ENCODE data around the gene MKX. TPM values are rescaled to one million over a fixed set of nuclear protein-coding genes. Genes with fewer than 3 reads are reported as not detected.
"Not testable (repeated sequence)": the region's sequence is repeated elsewhere in the genome, so short reads cannot be mapped to it uniquely, and the experiment has no call there.

MKX gene
- total RNA-seq, 4 donors from 2014 or later = 0.54 to 3.6 (median 0.90) TPM

DNA sequence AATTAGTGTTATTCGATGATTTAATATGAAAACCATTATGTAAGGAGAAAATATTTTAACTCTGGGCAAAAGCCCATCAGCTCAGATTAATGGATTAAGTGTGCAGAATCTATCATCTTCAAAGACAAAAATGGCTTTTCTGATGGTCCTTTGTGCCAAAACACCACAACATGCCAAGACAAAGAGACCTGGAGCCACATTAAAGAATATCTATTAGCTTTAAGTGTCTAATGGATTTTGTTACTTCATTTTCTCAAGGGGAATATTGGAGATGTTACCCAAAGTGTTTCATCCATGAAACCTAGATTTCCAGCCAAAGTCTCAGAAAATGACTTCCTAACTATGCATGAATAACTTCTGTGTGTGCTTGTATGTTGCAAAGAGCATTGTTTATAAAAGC lies 57.3 kb downstream of the MKX start:
- TF ChIP-seq, protein P1, sequence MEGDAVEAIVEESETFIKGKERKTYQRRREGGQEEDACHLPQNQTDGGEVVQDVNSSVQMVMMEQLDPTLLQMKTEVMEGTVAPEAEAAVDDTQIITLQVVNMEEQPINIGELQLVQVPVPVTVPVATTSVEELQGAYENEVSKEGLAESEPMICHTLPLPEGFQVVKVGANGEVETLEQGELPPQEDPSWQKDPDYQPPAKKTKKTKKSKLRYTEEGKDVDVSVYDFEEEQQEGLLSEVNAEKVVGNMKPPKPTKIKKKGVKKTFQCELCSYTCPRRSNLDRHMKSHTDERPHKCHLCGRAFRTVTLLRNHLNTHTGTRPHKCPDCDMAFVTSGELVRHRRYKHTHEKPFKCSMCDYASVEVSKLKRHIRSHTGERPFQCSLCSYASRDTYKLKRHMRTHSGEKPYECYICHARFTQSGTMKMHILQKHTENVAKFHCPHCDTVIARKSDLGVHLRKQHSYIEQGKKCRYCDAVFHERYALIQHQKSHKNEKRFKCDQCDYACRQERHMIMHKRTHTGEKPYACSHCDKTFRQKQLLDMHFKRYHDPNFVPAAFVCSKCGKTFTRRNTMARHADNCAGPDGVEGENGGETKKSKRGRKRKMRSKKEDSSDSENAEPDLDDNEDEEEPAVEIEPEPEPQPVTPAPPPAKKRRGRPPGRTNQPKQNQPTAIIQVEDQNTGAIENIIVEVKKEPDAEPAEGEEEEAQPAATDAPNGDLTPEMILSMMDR (IDR thresholded peaks at IDR 0.05) = no peak
- no peak for TF ChIP-seq POLR2A (IDR thresholded peaks at IDR 0.05)
- H3K4me1 ChIP-seq = peaks cover 0 to 6% of the 10 kb centered on the region in 2 donors
- no peak overlapping the region for H3K27ac ChIP-seq
- no peaks in the 10 kb centered on the region for H3K27me3 ChIP-seq
- H3K4me3 ChIP-seq (replicated peaks in 1 of 3) = no peak overlapping the region
- intact Hi-C loops (cut with DNase I) = no loop called here
- no peak for DNase-seq
- no peaks in the 10 kb centered on the region for H3K9me3 ChIP-seq
- 69 to 97% methylated on average over 1 of the region's 1 CpG for WGBS, 2 donors
- H3K36me3 ChIP-seq = no peaks in the 10 kb centered on the region

DNA sequence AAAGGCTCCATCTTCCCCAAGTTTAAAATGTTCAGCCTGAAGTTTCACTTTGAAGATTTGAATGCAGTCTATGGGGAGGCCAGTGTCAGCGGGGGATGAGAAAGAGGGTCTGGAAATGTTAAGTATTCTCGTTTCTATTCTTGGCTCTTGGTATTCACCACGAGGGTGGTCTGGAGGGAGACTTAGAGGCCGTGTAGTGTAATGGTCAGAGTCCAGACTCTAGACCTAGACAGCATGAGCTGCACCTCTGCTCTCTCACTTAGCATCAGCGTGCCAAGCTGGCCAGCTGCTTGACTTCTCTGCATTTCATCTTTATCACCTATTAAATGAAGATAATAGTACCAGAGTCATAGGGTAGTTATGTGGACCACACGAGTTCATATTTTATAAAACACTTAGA lies 57.9 kb downstream of the MKX start:
- no peak overlapping the region for H3K27ac ChIP-seq
- no peak overlapping the region for H3K4me3 ChIP-seq (replicated peaks in 1 of 3)
- TF ChIP-seq, protein P1 (IDR thresholded peaks at IDR 0.05) = no peak
- TF ChIP-seq POLR2A (IDR thresholded peaks at IDR 0.05) = no peak
- DNase-seq = no peak
- no peaks in the 10 kb centered on the region for H3K27me3 ChIP-seq
- peaks cover 0 to 6% of the 10 kb centered on the region in 2 donors for H3K4me1 ChIP-seq
- intact Hi-C loops (cut with DNase I) = no loop called here
- WGBS, 2 donors = 68 to 79% methylated on average over 6 of the region's 6 CpGs
- H3K9me3 ChIP-seq = no peaks in the 10 kb centered on the region
- no peaks in the 10 kb centered on the region for H3K36me3 ChIP-seq

DNA sequence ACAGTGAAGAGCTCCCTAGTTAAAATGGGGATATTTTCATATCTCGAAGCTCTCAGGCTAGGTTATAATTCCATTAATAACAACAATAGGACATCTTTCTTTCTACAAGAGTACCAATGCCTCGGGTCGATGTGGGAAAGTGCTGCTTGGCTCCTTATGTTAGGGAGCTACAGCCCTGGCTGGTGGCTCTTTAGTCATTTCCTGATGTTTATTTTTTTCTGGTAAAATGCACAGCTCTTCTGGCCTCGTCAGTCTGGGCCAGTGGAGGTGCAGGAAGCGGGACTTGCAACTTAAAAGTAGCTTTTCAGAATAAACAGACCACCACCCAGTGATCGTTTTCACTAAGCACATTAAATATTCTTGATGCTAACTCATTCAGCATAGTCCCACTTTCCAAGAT lies 58.3 kb downstream of the MKX start:
- Histone ChIP-seq H3K27me3 (no peaks in the 10 kb centered on the region), H3K9me3 (no peaks in the 10 kb centered on the region), H3K4me1 (peaks cover 0 to 6% of the 10 kb centered on the region in 2 donors), H3K27ac (no peak overlapping the region), H3K36me3 (no peaks in the 10 kb centered on the region), H3K4me3 (replicated peaks in 1 of 3) (no peak overlapping the region)
- no peak for TF ChIP-seq POLR2A (IDR thresholded peaks at IDR 0.05)
- TF ChIP-seq, protein P1 (IDR thresholded peaks at IDR 0.05) = no peak
- 61 to 65% methylated on average over 6 of the region's 6 CpGs for WGBS, 2 donors
- intact Hi-C loops (cut with DNase I) = no loop called here
- no peak for DNase-seq

DNA sequence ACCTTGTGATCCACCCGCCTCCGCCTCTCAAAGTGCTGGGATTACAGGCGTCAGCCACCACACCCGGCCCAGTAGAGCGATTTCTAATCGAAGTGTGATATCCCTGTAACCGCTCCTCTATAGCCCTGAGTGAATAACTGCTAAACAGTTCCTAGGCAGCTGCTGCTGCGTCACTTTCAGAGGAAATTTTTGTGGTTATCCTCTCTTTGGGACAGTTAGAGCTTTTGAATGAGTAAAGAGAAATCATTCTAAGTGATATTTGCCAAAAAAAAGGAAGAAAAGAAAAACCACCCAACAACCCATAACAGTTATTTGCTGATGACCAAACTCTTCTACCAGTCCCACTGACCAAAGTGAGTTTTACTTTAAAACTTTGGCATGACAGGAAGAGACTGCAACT lies 59.9 kb downstream of the MKX start:
- H3K4me3 ChIP-seq (replicated peaks in 1 of 3) = no peak overlapping the region
- peaks cover 0 to 6% of the 10 kb centered on the region in 2 donors for H3K4me1 ChIP-seq
- 84 to 85% methylated on average over 8 of the region's 8 CpGs for WGBS, 2 donors
- TF ChIP-seq, protein P1 (IDR thresholded peaks at IDR 0.05) = no peak
- no peak for TF ChIP-seq POLR2A (IDR thresholded peaks at IDR 0.05)
- H3K27ac ChIP-seq = no peak overlapping the region
- DNase-seq = no peak
- H3K27me3 ChIP-seq = no peaks in the 10 kb centered on the region
- no peaks in the 10 kb centered on the region for H3K9me3 ChIP-seq
- intact Hi-C loops (cut with DNase I) = no loop called here
- H3K36me3 ChIP-seq = no peaks in the 10 kb centered on the region

DNA sequence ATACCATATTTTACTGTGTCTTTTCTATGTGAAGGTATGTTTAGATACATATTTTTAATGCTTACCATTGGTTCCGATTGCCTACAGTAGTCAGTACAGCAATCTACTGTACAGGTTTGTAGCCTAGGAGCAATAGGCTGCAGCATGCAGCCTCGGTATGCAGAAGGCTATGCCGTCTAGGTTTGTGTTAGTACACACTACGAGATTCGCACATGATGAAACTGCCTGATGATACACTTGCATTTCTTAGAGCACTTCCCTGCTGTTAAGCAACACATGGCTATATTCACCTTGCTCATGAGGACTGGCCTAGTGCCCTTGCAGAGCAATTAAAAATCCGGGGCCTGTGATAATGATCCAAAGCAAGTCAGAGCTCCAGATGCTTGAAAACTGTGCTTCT lies 62.4 kb downstream of the MKX start:
- no peak for TF ChIP-seq POLR2A (IDR thresholded peaks at IDR 0.05)
- TF ChIP-seq, protein P1 (IDR thresholded peaks at IDR 0.05) = no peak
- H3K27me3 ChIP-seq = no peaks in the 10 kb centered on the region
- WGBS, 2 donors = 91 to 96% methylated on average over 6 of the region's 6 CpGs
- intact Hi-C loops (cut with DNase I) = no loop called here
- no peak overlapping the region for H3K27ac ChIP-seq
- peaks cover 4 to 7% of the 10 kb centered on the region in 2 donors for H3K4me1 ChIP-seq
- H3K36me3 ChIP-seq = no peaks in the 10 kb centered on the region
- H3K9me3 ChIP-seq = no peaks in the 10 kb centered on the region
- no peak for DNase-seq
- no peak overlapping the region for H3K4me3 ChIP-seq (replicated peaks in 1 of 3)

GRCh38 chr10:27681795-27682194 lies 63.8 kb downstream of the MKX start:
- H3K27me3 ChIP-seq; H3K4me1 ChIP-seq; H3K36me3 ChIP-seq; H3K27ac ChIP-seq; H3K9me3 ChIP-seq; DNase-seq; intact Hi-C loops (cut with DNase I); H3K4me3 ChIP-seq (replicated peaks in 1 of 3): not testable (repeated sequence)
- 91 to 92% methylated on average over 3 of the region's 3 CpGs for WGBS, 2 donors

Measured in thyroid gland (tissue), 4 donors.